ENCODE data around the gene SOAT2. TPM values are rescaled to one million over a fixed set of nuclear protein-coding genes. Genes with fewer than 3 reads are reported as not detected.
"Not testable (repeated sequence)": the region's sequence is repeated elsewhere in the genome, so short reads cannot be mapped to it uniquely, and the experiment has no call there.

The SOAT2 gene
- total and polyA plus RNA-seq, 2 of the 4 experiments (the other 2 are of a cell fraction): 0.18 to 0.39 TPM

DNA sequence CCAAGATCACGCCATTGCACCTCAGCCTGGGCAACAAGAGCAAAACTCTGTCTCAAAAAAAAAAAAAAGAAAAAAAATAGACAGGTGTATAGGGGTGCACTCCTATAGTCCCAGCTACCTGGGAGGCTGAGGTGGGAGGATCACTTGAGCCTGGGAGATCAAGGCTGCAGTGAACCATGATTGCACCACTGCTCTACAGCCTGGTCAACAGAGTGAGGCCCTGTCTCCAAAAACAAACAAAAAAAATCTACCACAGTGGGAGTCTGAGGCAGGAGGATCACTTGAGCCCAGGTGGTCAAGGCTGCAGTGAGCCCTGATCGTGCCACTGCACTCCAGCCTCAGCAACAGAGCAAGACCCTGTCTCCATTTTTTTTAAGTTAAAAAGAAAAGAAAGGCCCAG is 59.7 kb downstream of the SOAT2 start:
- H3K4me3 ChIP-seq (ENCODE audit: insufficient read depth, low read depth, low read length); ATAC-seq (ENCODE audit: low read depth); H3K9me1 ChIP-seq (ENCODE audit: insufficient read depth, low read length); H3K14ac ChIP-seq (replicated peaks; ENCODE audit: low read depth, low read length); H4K91ac ChIP-seq (ENCODE audit: insufficient read depth, low read depth, low read length); H4K20me1 ChIP-seq (ENCODE audit: insufficient read depth, low read length); H3K4me2 ChIP-seq (ENCODE audit: low read depth, low read length); H3K23ac ChIP-seq (ENCODE audit: low read depth, low read length); H3K18ac ChIP-seq (ENCODE audit: low read depth, low read length); dilution Hi-C loops (cut with HindIII; ENCODE audit: low sequenced_read_pairs, unreplicated experiment); POLR2A ChIA-PET (ENCODE audit: unreplicated experiment); H3K79me1 ChIP-seq (ENCODE audit: low read depth in 1 of 2, low read length in 2 of 2); in situ Hi-C loops (cut with MboI; ENCODE audit: low sequenced_read_pairs); H2BK20ac ChIP-seq (ENCODE audit: low read depth, low read length); H3K27ac ChIP-seq (ENCODE audit: insufficient read depth, low read length); intact Hi-C loops (cut with micrococcal nuclease); H3K27me3 ChIP-seq (ENCODE audit: control insufficient read depth, insufficient read depth, low read length); BruUV-seq (replicated peaks); H3K4ac ChIP-seq (ENCODE audit: low read depth, low read length); H2BK15ac ChIP-seq (ENCODE audit: low read depth, low read length); H4K8ac ChIP-seq (ENCODE audit: low read depth in 2 of 2, low read length in 2 of 2); H2BK120ac ChIP-seq (ENCODE audit: low read depth, low read length); H2AK5ac ChIP-seq (ENCODE audit: low read depth, low read length); H3K36me3 ChIP-seq (ENCODE audit: control insufficient read depth, insufficient read depth, low read length); H3K9ac ChIP-seq (ENCODE audit: low read depth, low read length); H3K4me1 ChIP-seq (ENCODE audit: control insufficient read depth, insufficient read depth, low read length); H3K9me3 ChIP-seq (ENCODE audit: control insufficient read depth, insufficient read depth, low read length); H3K56ac ChIP-seq (ENCODE audit: extremely low read depth, insufficient read depth, low read length); CTCF ChIA-PET; H2AK9ac ChIP-seq (replicated peaks; ENCODE audit: low read depth, low read length, poor library complexity); DNase-seq; H4K5ac ChIP-seq (ENCODE audit: low read depth, low read length); H2BK5ac ChIP-seq (ENCODE audit: low read depth, low read length, poor library complexity, severe bottlenecking); H2AFZ ChIP-seq (replicated peaks; ENCODE audit: low read length, poor library complexity): not testable (repeated sequence)
- WGBS, 2 experiments (ENCODE audit: extremely low coverage in 2 of 2, insufficient read length in 1 of 2): no CpG with 5 or more reads among the region's 2 CpGs
